GM21717 (cell line): ENCODE results near the gene CAMKMT.

Source experiments
- ATAC-seq: cut with Tn5 transposase; IDR thresholded peaks from one replicate; pipeline ENCODE4 v1.9.1; 2021; ENCODE audit warnings: mild to moderate bottlenecking, moderate library complexity; ENCODE audit not compliant: unreplicated experiment

The CAMKMT gene

GRCh38 chr2:44548221-44549098 lies 186.7 kb downstream of the CAMKMT start:
- ATAC-seq, result no peak

- ATAC-seq, result no peak
Measured at GRCh38 chr2:44549099-44549471, 187.3 kb downstream of the CAMKMT start.

GRCh38 chr2:44549856-44550255 lies 188.1 kb downstream of the CAMKMT start:
- ATAC-seq, result no peak

GRCh38 chr2:44550561-44550960 lies 188.8 kb downstream of the CAMKMT start:
- no peak for ATAC-seq

GRCh38 chr2:44551497-44551896 lies 189.8 kb downstream of the CAMKMT start:
- ATAC-seq, result no peak

- ATAC-seq, result no peak
Measured at GRCh38 chr2:44553456-44553855, 191.7 kb downstream of the CAMKMT start.

- ATAC-seq, result no peak
Measured at GRCh38 chr2:44555700-44556099, 194.0 kb downstream of the CAMKMT start.

- ATAC-seq, result no peak
Measured at GRCh38 chr2:44559108-44559507, 197.4 kb downstream of the CAMKMT start.

GRCh38 chr2:44560352-44560751 lies 198.6 kb downstream of the CAMKMT start:
- no peak for ATAC-seq

GRCh38 chr2:44560941-44561340 lies 199.2 kb downstream of the CAMKMT start:
- no peak for ATAC-seq

GRCh38 chr2:44562737-44563136 lies 201.0 kb downstream of the CAMKMT start:
- ATAC-seq, result no peak

GRCh38 chr2:44564752-44565151 lies 203.0 kb downstream of the CAMKMT start:
- ATAC-seq, result no peak

GRCh38 chr2:44566059-44566458 lies 204.3 kb downstream of the CAMKMT start:
- ATAC-seq, result no peak

GRCh38 chr2:44569491-44569890 lies 207.7 kb downstream of the CAMKMT start:
- no peak for ATAC-seq

- ATAC-seq, result no peak
Measured at GRCh38 chr2:44570271-44570670, 208.5 kb downstream of the CAMKMT start.

- ATAC-seq, result no peak
Measured at GRCh38 chr2:44570777-44571176, 209.0 kb downstream of the CAMKMT start.

- no peak for ATAC-seq
Measured at GRCh38 chr2:44572196-44572900, 210.6 kb downstream of the CAMKMT start.

GRCh38 chr2:44573996-44574395 lies 212.2 kb downstream of the CAMKMT start:
- ATAC-seq, result no peak

GRCh38 chr2:44578471-44579093 lies 216.8 kb downstream of the CAMKMT start:
- peak; percentile 64 for ATAC-seq

GRCh38 chr2:44579115-44579836 lies 217.5 kb downstream of the CAMKMT start:
- ATAC-seq, result no peak

- ATAC-seq, result no peak
Measured at GRCh38 chr2:44579837-44580230, 218.1 kb downstream of the CAMKMT start.
